ENCODE results near the gene ANKFY1. TPM values are rescaled to one million over a fixed set of nuclear protein-coding genes. Genes with fewer than 3 reads are reported as not detected.
A peak's percentile ranks its signal among the peaks of the same experiment; 100 is the strongest.
"Not testable (repeated sequence)": the region's sequence is repeated elsewhere in the genome, so short reads cannot be mapped to it uniquely, and the experiment has no call there.

ANKFY1 gene
- total and polyA plus RNA-seq, 7 donors: 6.0 to 68.0 (median 52.6) TPM

DNA sequence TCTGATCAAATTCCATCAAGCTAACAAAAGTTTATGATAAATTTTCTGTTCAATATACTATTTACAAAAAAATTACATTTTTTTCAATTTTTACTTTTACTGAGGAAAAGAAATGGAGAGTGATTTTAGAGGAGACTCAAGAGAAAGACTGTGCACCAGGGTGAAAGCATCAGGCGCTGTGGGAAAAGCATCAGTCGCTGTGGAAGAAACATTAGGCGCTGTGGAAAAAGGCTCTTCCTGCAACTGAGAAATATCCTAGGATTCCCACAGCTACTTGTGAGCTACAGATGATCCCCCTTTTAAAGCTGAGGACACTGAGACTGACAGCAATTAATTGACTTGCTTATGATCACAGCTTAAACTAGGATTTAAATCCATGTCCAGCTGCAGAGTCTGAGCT lies 4.9 kb downstream of the ANKFY1 start:
- no peak for DNase-seq
- no peak overlapping the region for H3K27ac ChIP-seq
- TF ChIP-seq POLR2A (IDR thresholded peaks at IDR 0.05) (no peak), EP300 (IDR thresholded peaks at IDR 0.05) (no peak), POLR2AphosphoS5 (IDR thresholded peaks at IDR 0.05) (no peak)
- TF ChIP-seq, protein P1, sequence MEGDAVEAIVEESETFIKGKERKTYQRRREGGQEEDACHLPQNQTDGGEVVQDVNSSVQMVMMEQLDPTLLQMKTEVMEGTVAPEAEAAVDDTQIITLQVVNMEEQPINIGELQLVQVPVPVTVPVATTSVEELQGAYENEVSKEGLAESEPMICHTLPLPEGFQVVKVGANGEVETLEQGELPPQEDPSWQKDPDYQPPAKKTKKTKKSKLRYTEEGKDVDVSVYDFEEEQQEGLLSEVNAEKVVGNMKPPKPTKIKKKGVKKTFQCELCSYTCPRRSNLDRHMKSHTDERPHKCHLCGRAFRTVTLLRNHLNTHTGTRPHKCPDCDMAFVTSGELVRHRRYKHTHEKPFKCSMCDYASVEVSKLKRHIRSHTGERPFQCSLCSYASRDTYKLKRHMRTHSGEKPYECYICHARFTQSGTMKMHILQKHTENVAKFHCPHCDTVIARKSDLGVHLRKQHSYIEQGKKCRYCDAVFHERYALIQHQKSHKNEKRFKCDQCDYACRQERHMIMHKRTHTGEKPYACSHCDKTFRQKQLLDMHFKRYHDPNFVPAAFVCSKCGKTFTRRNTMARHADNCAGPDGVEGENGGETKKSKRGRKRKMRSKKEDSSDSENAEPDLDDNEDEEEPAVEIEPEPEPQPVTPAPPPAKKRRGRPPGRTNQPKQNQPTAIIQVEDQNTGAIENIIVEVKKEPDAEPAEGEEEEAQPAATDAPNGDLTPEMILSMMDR (IDR thresholded peaks at IDR 0.05): no peak
- H3K27me3 ChIP-seq: no peaks in the 10 kb centered on the region
- intact Hi-C loops (cut with DNase I): no loop called here
- WGBS, 2 donors: 98 to 99% methylated on average over 3 of the region's 3 CpGs
- H3K9me3 ChIP-seq: peaks cover 0 to 11% (median 5%) of the 10 kb centered on the region in 4 donors
- peaks cover 0 to 34% (median 26%) of the 10 kb centered on the region in 4 donors for H3K4me1 ChIP-seq
- H3K36me3 ChIP-seq: peaks cover 0 to 25% (median 3%) of the 10 kb centered on the region in 4 donors
- no peak overlapping the region for H3K4me3 ChIP-seq

- Histone ChIP-seq H3K27me3 (no peaks in the 10 kb centered on the region), H3K36me3 (peaks cover 0 to 25% (median 3%) of the 10 kb centered on the region in 4 donors), H3K9me3 (peaks cover 0 to 11% (median 5%) of the 10 kb centered on the region in 4 donors), H3K4me3 (no peak overlapping the region), H3K4me1 (peaks cover 0 to 37% (median 14%) of the 10 kb centered on the region in 4 donors), H3K27ac (peak overlapping the region in 1 of 4 donors; percentile 34)
- no peak for DNase-seq
- TF ChIP-seq POLR2AphosphoS5 (IDR thresholded peaks at IDR 0.05) (no peak), EP300 (IDR thresholded peaks at IDR 0.05) (no peak), POLR2A (IDR thresholded peaks at IDR 0.05) (no peak)
- TF ChIP-seq, protein P1 (IDR thresholded peaks at IDR 0.05): no peak
- 83 to 89% methylated on average over 2 of the region's 2 CpGs for whole genome bisulfite sequencing, 2 donors
- intact Hi-C loops (cut with DNase I): no loop called here
These were observed 6.8 kb downstream of the ANKFY1 start for GRCh38 chr17:4256952-4257351.

DNA sequence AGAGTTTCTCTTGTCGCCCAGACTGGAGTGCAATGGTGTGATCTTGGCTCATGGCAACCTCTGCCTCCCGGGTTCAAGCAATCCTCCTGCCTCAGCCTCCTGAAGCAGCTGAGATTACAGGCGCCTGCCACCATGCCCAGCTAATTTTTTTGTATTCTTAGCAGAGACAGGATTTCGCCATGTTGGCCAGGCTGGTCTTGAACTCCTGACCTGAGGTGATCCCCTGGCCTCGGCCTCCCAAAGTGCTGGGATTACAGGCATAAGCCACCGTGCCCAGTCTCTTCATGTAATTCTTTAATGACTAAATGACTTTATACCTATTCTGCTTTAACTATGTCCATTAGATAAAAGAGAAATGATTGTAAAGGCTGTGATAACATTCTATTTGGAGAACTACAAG lies 8.5 kb downstream of the ANKFY1 start:
- Histone ChIP-seq H3K9me3 (peaks cover 0 to 11% (median 5%) of the 10 kb centered on the region in 4 donors), H3K27ac (peak overlapping the region in 2 of 4 donors; percentile 24 to 46), H3K36me3 (peaks cover 0 to 18% (median 3%) of the 10 kb centered on the region in 4 donors), H3K4me1 (peaks cover 0 to 37% (median 13%) of the 10 kb centered on the region in 4 donors)
- H3K27me3 ChIP-seq; DNase-seq; intact Hi-C loops (cut with DNase I); H3K4me3 ChIP-seq: not testable (repeated sequence)
- 93 to 94% methylated on average over 6 of the region's 6 CpGs for WGBS, 2 donors

DNA sequence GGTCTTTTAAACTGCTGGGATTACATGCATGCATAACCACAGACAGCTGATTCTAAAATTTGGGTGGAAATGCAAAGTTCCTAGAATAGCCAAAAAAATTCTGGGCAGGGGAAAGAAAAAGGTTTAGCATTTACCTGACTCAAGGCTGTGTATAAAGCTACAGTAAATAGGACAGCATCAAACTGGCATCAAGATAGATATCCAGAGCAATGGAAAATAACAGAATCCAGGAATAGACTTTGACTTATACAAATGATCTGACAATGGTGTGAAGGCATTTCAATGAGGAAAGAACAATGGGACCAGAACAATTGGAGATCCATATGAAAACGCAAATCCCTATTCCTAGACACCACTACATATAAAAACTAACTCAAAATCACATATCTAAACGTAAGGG lies 12.9 kb downstream of the ANKFY1 start:
- WGBS, 2 donors: 89 to 90% methylated on average over 2 of the region's 2 CpGs
- H3K27me3 ChIP-seq: no peaks in the 10 kb centered on the region
- no peak for TF ChIP-seq EP300 (IDR thresholded peaks at IDR 0.05)
- no peak for TF ChIP-seq POLR2A (IDR thresholded peaks at IDR 0.05)
- TF ChIP-seq, protein P1 (IDR thresholded peaks at IDR 0.05): no peak
- H3K4me3 ChIP-seq: no peak overlapping the region
- intact Hi-C loops (cut with DNase I): no loop called here
- peaks cover 0 to 11% (median 0%) of the 10 kb centered on the region in 4 donors for H3K36me3 ChIP-seq
- DNase-seq: no peak
- H3K27ac ChIP-seq: peak overlapping the region in 1 of 4 donors; percentile 24
- no peaks in the 10 kb centered on the region for H3K9me3 ChIP-seq
- peaks cover 0 to 75% (median 46%) of the 10 kb centered on the region in 4 donors for H3K4me1 ChIP-seq

GRCh38 chr17:4249452-4250029 lies 14.2 kb downstream of the ANKFY1 start:
- Histone ChIP-seq H3K36me3 (peaks cover 0 to 11% (median 0%) of the 10 kb centered on the region in 4 donors), H3K4me1 (peaks cover 0 to 76% (median 49%) of the 10 kb centered on the region in 4 donors)
- TF ChIP-seq, protein P1 (IDR thresholded peaks at IDR 0.05): peak in 2 of 4 experiments; percentile 27 to 39
- no peak for TF ChIP-seq POLR2A (IDR thresholded peaks at IDR 0.05)

More at GRCh38 chr17:4249452-4250029, 14.2 kb downstream of the ANKFY1 start:
- no peak for DNase-seq
- intact Hi-C loops (cut with DNase I): no loop called here
- no peak overlapping the region for H3K4me3 ChIP-seq
- H3K27me3 ChIP-seq: no peaks in the 10 kb centered on the region
- 45 to 51% methylated on average over 4 of the region's 4 CpGs for WGBS, 2 donors
- no peaks in the 10 kb centered on the region for H3K9me3 ChIP-seq
- peak overlapping the region; percentile 17 to 52 (median 46) for H3K27ac ChIP-seq
